SK-N-SH treated with all-trans-retinoic acid at 6 μM for 48 hours (cell line): ENCODE measurements around the gene RAPGEF4.

Experiments used
- ATAC-seq: fragments of 200-7000 bp; cut with Tn5 transposase; 3 replicates; pipeline ENCODE4 v1.9.1; 2020; ENCODE audit warnings: mild to moderate bottlenecking, moderate library complexity
- ARNTL ChIP-seq: fragments of 450-650 bp; formaldehyde crosslinking; IDR thresholded peaks from 2 replicates; pipeline ENCODE4 v1.5.0; 2020; ENCODE audit warnings: low read depth, mild to moderate bottlenecking, moderate library complexity, borderline replicate concordance
- CREB5 ChIP-seq: fragments of 250-450 bp; sonication (Bioruptor Pico); IDR thresholded peaks from 2 replicates; pipeline ENCODE4 v1.5.1; 2020; ENCODE audit warnings: low read depth, mild to moderate bottlenecking, moderate library complexity
- CSDC2 ChIP-seq: fragments of 250-450 bp; sonication (Bioruptor Pico); IDR thresholded peaks from 2 replicates; pipeline ENCODE4 v1.5.0; 2020; ENCODE audit warnings: mild to moderate bottlenecking, moderate library complexity
- CSRNP3 ChIP-seq: fragments of 250-450 bp; sonication (Bioruptor Pico); IDR thresholded peaks from 2 replicates; pipeline ENCODE4 v1.5.1; 2021; ENCODE audit warnings: mild to moderate bottlenecking, moderate library complexity
- ESRRG ChIP-seq: fragments of 250-450 bp; sonication (Bioruptor Pico); IDR thresholded peaks from 2 replicates; pipeline ENCODE4 v1.6.1; 2021; ENCODE audit warnings: mild to moderate bottlenecking
- GLIS3 ChIP-seq: fragments of 250-450 bp; sonication (Bioruptor Pico); IDR thresholded peaks from 2 replicates; pipeline ENCODE4 v1.5.0; 2020; ENCODE audit warnings: mild to moderate bottlenecking, moderate library complexity
- ISL1 ChIP-seq: fragments of 250-450 bp; sonication (Bioruptor Pico); IDR thresholded peaks from 2 replicates; pipeline ENCODE4 v2.1.2; 2022; ENCODE audit warnings: mild to moderate bottlenecking, moderate library complexity
- OSR1 ChIP-seq: fragments of 250-450 bp; sonication (Bioruptor Pico); IDR thresholded peaks from 2 replicates; pipeline ENCODE4 v1.8.0; 2022; ENCODE audit warnings: moderate library complexity, mild to moderate bottlenecking, inconsistent platforms
- PATZ1 ChIP-seq: fragments of 250-450 bp; sonication (Bioruptor Pico); IDR thresholded peaks from 2 replicates; pipeline ENCODE4 v1.8.0; 2020; ENCODE audit warnings: mild to moderate bottlenecking, moderate library complexity, borderline replicate concordance
- POU6F1 ChIP-seq: fragments of 250-450 bp; sonication (Bioruptor Pico); IDR thresholded peaks from 2 replicates; pipeline ENCODE4 v1.8.0; 2021; ENCODE audit warnings: low read depth, mild to moderate bottlenecking, moderate library complexity, borderline replicate concordance
- PPARA ChIP-seq: fragments of 250-450 bp; sonication (Bioruptor Pico); IDR thresholded peaks from 2 replicates; pipeline ENCODE4 v1.5.0; 2020; ENCODE audit warnings: mild to moderate bottlenecking, borderline replicate concordance
- RARB ChIP-seq: fragments of 250-450 bp; sonication (Bioruptor Pico); IDR thresholded peaks from 2 replicates; pipeline ENCODE4 v1.8.0; 2021; ENCODE audit warnings: mild to moderate bottlenecking, moderate library complexity
- SNAI2 ChIP-seq: fragments of 250-450 bp; sonication (Bioruptor Pico); IDR thresholded peaks from 2 replicates; pipeline ENCODE4 v1.5.0; 2020; ENCODE audit warnings: mild to moderate bottlenecking, moderate library complexity
- TOX ChIP-seq: fragments of 250-450 bp; sonication (Bioruptor Pico); IDR thresholded peaks from 2 replicates; pipeline ENCODE4 v1.8.0; 2021; ENCODE audit warnings: mild to moderate bottlenecking, moderate library complexity, borderline replicate concordance
- TSHZ2 ChIP-seq: fragments of 250-450 bp; sonication (Bioruptor Pico); IDR thresholded peaks from 2 replicates; pipeline ENCODE4 v1.5.0; 2020; ENCODE audit warnings: mild to moderate bottlenecking, moderate library complexity
- ZC3H10 ChIP-seq: fragments of 250-450 bp; sonication (Bioruptor Pico); IDR thresholded peaks from 2 replicates; pipeline ENCODE4 v1.5.1; 2021; ENCODE audit warnings: mild to moderate bottlenecking, moderate library complexity
- ZFP3 ChIP-seq: fragments of 250-450 bp; sonication (Bioruptor Pico); IDR thresholded peaks from 2 replicates; pipeline ENCODE4 v1.5.0; 2020; ENCODE audit warnings: mild to moderate bottlenecking, moderate library complexity
- ZFP30 ChIP-seq: fragments of 450-650 bp; formaldehyde crosslinking; IDR thresholded peaks from 2 replicates; pipeline ENCODE4 v1.5.0; 2022; ENCODE audit warnings: mild to moderate bottlenecking, moderate library complexity
- ZNF565 ChIP-seq: fragments of 450-650 bp; formaldehyde crosslinking; conservative IDR thresholded peaks from 2 replicates; pipeline ENCODE4 v1.5.0; 2020; ENCODE audit warnings: low read depth, mild to moderate bottlenecking, moderate library complexity
- ZNF70 ChIP-seq: fragments of 450-650 bp; formaldehyde crosslinking; IDR thresholded peaks from 2 replicates; pipeline ENCODE4 v1.5.0; 2020; ENCODE audit warnings: mild to moderate bottlenecking, moderate library complexity
- ZNF8 ChIP-seq: fragments of 450-650 bp; formaldehyde crosslinking; IDR thresholded peaks from 2 replicates; pipeline ENCODE4 v1.5.0; 2020; ENCODE audit warnings: mild to moderate bottlenecking, moderate library complexity

The RAPGEF4 gene

GRCh38 chr2:173056705-173057364 is 321.2 kb downstream of the RAPGEF4 start:
- ATAC-seq = no peak
- TF ChIP-seq ZFP30 (CRISPR knock-in tag) (no peak), ISL1 (CRISPR knock-in tag) (no peak), TOX (CRISPR knock-in tag) (no peak), ZFP3 (CRISPR knock-in tag) (no peak), CSDC2 (no peak), TSHZ2 (CRISPR knock-in tag) (no peak), ZNF8 (CRISPR knock-in tag) (no peak), PATZ1 (CRISPR knock-in tag) (no peak)

- no peak for ATAC-seq
- TF ChIP-seq ZNF565 (CRISPR knock-in tag) = no peak
- TF ChIP-seq PPARA (CRISPR knock-in tag) = no peak
- no peak for TF ChIP-seq SNAI2 (CRISPR knock-in tag)
- no peak for TF ChIP-seq ESRRG (CRISPR knock-in tag)
- TF ChIP-seq ISL1 (CRISPR knock-in tag) = no peak
- no peak for TF ChIP-seq GLIS3 (CRISPR knock-in tag)
- no peak for TF ChIP-seq PATZ1 (CRISPR knock-in tag)
- no peak for TF ChIP-seq ZNF70
- no peak for TF ChIP-seq ZC3H10 (CRISPR knock-in tag)
- no peak for TF ChIP-seq CREB5
- TF ChIP-seq RARB (CRISPR knock-in tag) = no peak
- TF ChIP-seq ARNTL (CRISPR knock-in tag) = no peak
- TF ChIP-seq TSHZ2 (CRISPR knock-in tag) = no peak
- TF ChIP-seq ZNF8 (CRISPR knock-in tag) = no peak
- no peak for TF ChIP-seq ZFP3 (CRISPR knock-in tag)
- TF ChIP-seq ZFP30 (CRISPR knock-in tag) = no peak
- no peak for TF ChIP-seq TOX (CRISPR knock-in tag)
Measured at GRCh38 chr2:173058097-173058496, 322.5 kb downstream of the RAPGEF4 start.

- no peak for ATAC-seq
- no peak for TF ChIP-seq CSDC2
- TF ChIP-seq ZFP3 (CRISPR knock-in tag) = no peak
- TF ChIP-seq ZNF8 (CRISPR knock-in tag) = no peak
- no peak for TF ChIP-seq ZFP30 (CRISPR knock-in tag)
- no peak for TF ChIP-seq ESRRG (CRISPR knock-in tag)
- no peak for TF ChIP-seq ZNF70
- TF ChIP-seq RARB (CRISPR knock-in tag) = no peak
- TF ChIP-seq OSR1 (CRISPR knock-in tag) = no peak
- TF ChIP-seq GLIS3 (CRISPR knock-in tag) = no peak
- no peak for TF ChIP-seq ZC3H10 (CRISPR knock-in tag)
- no peak for TF ChIP-seq SNAI2 (CRISPR knock-in tag)
- TF ChIP-seq CSRNP3 (CRISPR knock-in tag) = no peak
- TF ChIP-seq POU6F1 (CRISPR knock-in tag) = no peak
- TF ChIP-seq ISL1 (CRISPR knock-in tag) = no peak
Measured at GRCh38 chr2:173058673-173059072, 323.0 kb downstream of the RAPGEF4 start.
